ENCODE measurements around the gene LAIR1.

DNA sequence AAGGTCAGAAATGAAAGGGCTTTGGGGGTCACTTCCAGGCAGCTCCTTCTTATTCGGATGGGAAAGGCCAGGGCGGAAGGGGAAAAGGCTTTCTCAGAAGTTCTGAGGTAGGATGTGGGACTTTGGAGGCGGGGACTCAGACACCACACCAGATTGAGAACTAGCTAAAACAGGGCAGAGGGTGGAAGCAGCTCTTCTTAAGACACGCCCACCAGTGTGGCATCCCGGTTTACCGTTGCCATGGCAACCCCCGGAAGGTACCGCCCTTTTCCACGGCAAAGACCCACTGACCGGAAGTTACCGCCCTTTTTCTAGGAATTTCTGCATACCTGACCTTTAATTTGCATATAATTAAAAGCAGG is 48.0 kb downstream of the LAIR1 start:
- TF ChIP-seq, protein P1, sequence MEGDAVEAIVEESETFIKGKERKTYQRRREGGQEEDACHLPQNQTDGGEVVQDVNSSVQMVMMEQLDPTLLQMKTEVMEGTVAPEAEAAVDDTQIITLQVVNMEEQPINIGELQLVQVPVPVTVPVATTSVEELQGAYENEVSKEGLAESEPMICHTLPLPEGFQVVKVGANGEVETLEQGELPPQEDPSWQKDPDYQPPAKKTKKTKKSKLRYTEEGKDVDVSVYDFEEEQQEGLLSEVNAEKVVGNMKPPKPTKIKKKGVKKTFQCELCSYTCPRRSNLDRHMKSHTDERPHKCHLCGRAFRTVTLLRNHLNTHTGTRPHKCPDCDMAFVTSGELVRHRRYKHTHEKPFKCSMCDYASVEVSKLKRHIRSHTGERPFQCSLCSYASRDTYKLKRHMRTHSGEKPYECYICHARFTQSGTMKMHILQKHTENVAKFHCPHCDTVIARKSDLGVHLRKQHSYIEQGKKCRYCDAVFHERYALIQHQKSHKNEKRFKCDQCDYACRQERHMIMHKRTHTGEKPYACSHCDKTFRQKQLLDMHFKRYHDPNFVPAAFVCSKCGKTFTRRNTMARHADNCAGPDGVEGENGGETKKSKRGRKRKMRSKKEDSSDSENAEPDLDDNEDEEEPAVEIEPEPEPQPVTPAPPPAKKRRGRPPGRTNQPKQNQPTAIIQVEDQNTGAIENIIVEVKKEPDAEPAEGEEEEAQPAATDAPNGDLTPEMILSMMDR (IDR thresholded peaks at IDR 0.05): no peak
- no peak for TF ChIP-seq ZFX (IDR thresholded peaks at IDR 0.05; ENCODE audit: borderline replicate concordance)
